GM12878 (cell line): Measurements from ENCODE around the gene FAM222B. TPM values are rescaled to one million over a fixed set of nuclear protein-coding genes. Genes with fewer than 3 reads are reported as not detected.

ENCODE experiments used
- ATF7 ChIP-seq: fragments of 450-650 bp; IDR thresholded peaks from 2 replicates; pipeline ENCODE4 v1.6.1; 2016; ENCODE audit warnings: low read depth, mild to moderate bottlenecking
- IKZF2 ChIP-seq, 2 experiments: fragments of 450-650 bp; IDR thresholded peaks; 2 replicates each; pipeline ENCODE4 v1.6.1; 2017; ENCODE audit warnings: mild to moderate bottlenecking in 2 of 2, moderate library complexity in 2 of 2
- NFYB ChIP-seq: IDR thresholded peaks from 2 replicates; pipeline ENCODE4 v1.6.1; 2011; ENCODE audit warnings: low read depth, mild to moderate bottlenecking, low read length, improper control_type of control experiment, moderate library complexity; ENCODE audit not compliant: insufficient read depth
- PAX8 ChIP-seq: fragments of 450-650 bp; IDR thresholded peaks from 2 replicates; pipeline ENCODE4 v1.6.1; 2017; ENCODE audit warnings: mild to moderate bottlenecking, moderate library complexity
- SUPT20H ChIP-seq: IDR thresholded peaks from 2 replicates; pipeline ENCODE4 v1.6.1; 2011; ENCODE audit warnings: low read depth, mild to moderate bottlenecking, low read length, moderate library complexity, borderline replicate concordance; ENCODE audit not compliant: control insufficient read depth
- TAF1 ChIP-seq: IDR thresholded peaks from 2 replicates; pipeline ENCODE4 v1.6.1; 2011; ENCODE audit warnings: mild to moderate bottlenecking, low read depth, low read length, borderline replicate concordance
- TCF7 ChIP-seq: IDR thresholded peaks from 2 replicates; pipeline ENCODE4 v1.6.1; 2014; ENCODE audit warnings: antibody characterized with exemption, borderline replicate concordance
- ZNF24 ChIP-seq: fragments of 450-650 bp; IDR thresholded peaks from 2 replicates; pipeline ENCODE4 v1.6.1; 2017; ENCODE audit warnings: antibody characterized with exemption, mild to moderate bottlenecking
- polyA plus RNA-seq, 11 experiments: library from polyadenylated mRNA; depleted of rRNA in 4 of 11; unstranded in 6 of 11; stranded (reverse) in 5 of 11; fragments of >200 nt; fragmentation: Nextera tagmentation in 4 of 11; fragmentation: Illumina TruSeq in 1 of 11; extraction: Ambion mirVana in 4 of 11; extraction: Trizol in 1 of 11; gene quantifications; 1 replicate in 1 of 11; 2 replicates in 10 of 11; pipeline versions ENCODE4 v1.2.1 to v1.2.3, GENCODE V29; 2011 to 2016; ENCODE audit warnings: inconsistent platforms in 2 of 11, missing spikeins in 2 of 11, low read depth in 1 of 11
- total RNA-seq, 4 experiments: library from RNA; depleted of rRNA in 3 of 4; stranded (reverse); fragments of >200 nt in 3 of 4; fragmentation: Illumina TruSeq in 1 of 4; extraction: Trizol in 1 of 4; gene quantifications; 2 replicates each; pipeline versions ENCODE4 v1.2.1 to v1.2.3, GENCODE V29; 2013 to 2021
- TF ChIP-seq, protein P1 (sequence below): fragments of 450-650 bp; IDR thresholded peaks from 2 replicates; pipeline ENCODE4 v1.6.1; 2016; ENCODE audit warnings: mild to moderate bottlenecking
- TF ChIP-seq, protein P2 (sequence below): fragments of 450-650 bp; formaldehyde crosslinking; IDR thresholded peaks from 2 replicates; pipeline ENCODE4 v1.4.0; 2020; ENCODE audit warnings: mild to moderate bottlenecking, moderate library complexity

The FAM222B gene
- total and polyA plus RNA-seq, 10 of the 15 experiments (the other 5 are each of a cell fraction or from before 2014, with no cell fraction given) = 2.8 to 18.3 (median 6.4) TPM

DNA sequence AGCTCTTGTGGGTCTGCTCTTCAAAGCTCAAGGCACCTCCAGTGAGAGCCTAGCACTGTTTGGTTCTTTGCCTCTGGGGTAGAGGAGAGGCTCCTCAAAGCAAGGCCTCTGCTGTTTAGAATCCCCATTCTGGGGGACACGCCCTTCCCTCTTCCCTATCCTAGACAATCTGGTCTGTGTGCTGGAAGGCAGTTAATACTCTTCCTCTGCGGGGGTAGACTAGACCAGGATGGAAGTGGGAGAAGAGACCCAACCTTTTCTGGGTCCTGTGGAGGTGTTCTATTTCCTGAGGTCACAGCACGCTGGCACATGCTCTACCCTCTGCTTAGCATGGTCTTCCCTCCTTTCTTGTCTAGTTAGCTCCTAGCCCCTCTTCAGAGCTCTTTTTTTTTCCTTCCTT, 20.0 kb upstream of the FAM222B start (continued):
- TF ChIP-seq, protein P1, sequence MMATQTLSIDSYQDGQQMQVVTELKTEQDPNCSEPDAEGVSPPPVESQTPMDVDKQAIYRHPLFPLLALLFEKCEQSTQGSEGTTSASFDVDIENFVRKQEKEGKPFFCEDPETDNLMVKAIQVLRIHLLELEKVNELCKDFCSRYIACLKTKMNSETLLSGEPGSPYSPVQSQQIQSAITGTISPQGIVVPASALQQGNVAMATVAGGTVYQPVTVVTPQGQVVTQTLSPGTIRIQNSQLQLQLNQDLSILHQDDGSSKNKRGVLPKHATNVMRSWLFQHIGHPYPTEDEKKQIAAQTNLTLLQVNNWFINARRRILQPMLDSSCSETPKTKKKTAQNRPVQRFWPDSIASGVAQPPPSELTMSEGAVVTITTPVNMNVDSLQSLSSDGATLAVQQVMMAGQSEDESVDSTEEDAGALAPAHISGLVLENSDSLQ = no peak
- TF ChIP-seq IKZF2 (IDR thresholded peaks at IDR 0.05) = no peak
- no peak for TF ChIP-seq ZNF24
- no peak for TF ChIP-seq SUPT20H
- TF ChIP-seq TCF7 = no peak
- TF ChIP-seq, protein P2, sequence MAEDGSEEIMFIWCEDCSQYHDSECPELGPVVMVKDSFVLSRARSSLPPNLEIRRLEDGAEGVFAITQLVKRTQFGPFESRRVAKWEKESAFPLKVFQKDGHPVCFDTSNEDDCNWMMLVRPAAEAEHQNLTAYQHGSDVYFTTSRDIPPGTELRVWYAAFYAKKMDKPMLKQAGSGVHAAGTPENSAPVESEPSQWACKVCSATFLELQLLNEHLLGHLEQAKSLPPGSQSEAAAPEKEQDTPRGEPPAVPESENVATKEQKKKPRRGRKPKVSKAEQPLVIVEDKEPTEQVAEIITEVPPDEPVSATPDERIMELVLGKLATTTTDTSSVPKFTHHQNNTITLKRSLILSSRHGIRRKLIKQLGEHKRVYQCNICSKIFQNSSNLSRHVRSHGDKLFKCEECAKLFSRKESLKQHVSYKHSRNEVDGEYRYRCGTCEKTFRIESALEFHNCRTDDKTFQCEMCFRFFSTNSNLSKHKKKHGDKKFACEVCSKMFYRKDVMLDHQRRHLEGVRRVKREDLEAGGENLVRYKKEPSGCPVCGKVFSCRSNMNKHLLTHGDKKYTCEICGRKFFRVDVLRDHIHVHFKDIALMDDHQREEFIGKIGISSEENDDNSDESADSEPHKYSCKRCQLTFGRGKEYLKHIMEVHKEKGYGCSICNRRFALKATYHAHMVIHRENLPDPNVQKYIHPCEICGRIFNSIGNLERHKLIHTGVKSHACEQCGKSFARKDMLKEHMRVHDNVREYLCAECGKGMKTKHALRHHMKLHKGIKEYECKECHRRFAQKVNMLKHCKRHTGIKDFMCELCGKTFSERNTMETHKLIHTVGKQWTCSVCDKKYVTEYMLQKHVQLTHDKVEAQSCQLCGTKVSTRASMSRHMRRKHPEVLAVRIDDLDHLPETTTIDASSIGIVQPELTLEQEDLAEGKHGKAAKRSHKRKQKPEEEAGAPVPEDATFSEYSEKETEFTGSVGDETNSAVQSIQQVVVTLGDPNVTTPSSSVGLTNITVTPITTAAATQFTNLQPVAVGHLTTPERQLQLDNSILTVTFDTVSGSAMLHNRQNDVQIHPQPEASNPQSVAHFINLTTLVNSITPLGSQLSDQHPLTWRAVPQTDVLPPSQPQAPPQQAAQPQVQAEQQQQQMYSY (CRISPR knock-in tag) = no peak
- no peak for TF ChIP-seq ATF7
- TF ChIP-seq PAX8 = no peak
- no peak for TF ChIP-seq NFYB
- TF ChIP-seq TAF1 = no peak
